Keratinocyte (primary cell): ENCODE data around the gene RAB3D. TPM values are rescaled to one million over a fixed set of nuclear protein-coding genes. Genes with fewer than 3 reads are reported as not detected.
"Not testable (repeated sequence)": the region's sequence is repeated elsewhere in the genome, so short reads cannot be mapped to it uniquely, and the experiment has no call there.

Experiments
- DNase-seq: peaks from one replicate; pipeline ENCODE4 v3.0.0-alpha.2; 2011; ENCODE audit warnings: low read depth, missing footprints, low spot score
- FAIRE-seq: peaks from 2 replicates; lab custom pipeline; 2011; peaks lifted over from hg19 to GRCh38; lab: Jason Lieb, UNC
- H2AFZ ChIP-seq: 2 replicates; pipeline ENCODE4 v1.6.0; 2012; ENCODE audit warnings: low read length, control low read depth, inconsistent platforms; ENCODE audit not compliant: control insufficient read depth
- H3K27ac ChIP-seq: 2 replicates; pipeline ENCODE4 v1.5.1; 2011; ENCODE audit warnings: low read length; ENCODE audit not compliant: control insufficient read depth, insufficient read depth
- H3K27me3 ChIP-seq: 3 replicates; pipeline ENCODE4 v1.6.0; 2011; ENCODE audit warnings: low read length; ENCODE audit not compliant: control insufficient read depth, insufficient read depth; ENCODE audit errors: extremely low read depth
- H3K36me3 ChIP-seq, 2 experiments: 2 replicates in 1 of 2; 3 replicates in 1 of 2; pipeline ENCODE4 v1.5.1; 2011; ENCODE audit warnings: low read length in 2 of 2, mild to moderate bottlenecking in 1 of 2; ENCODE audit not compliant: control insufficient read depth in 2 of 2, insufficient read depth in 2 of 2; ENCODE audit errors: extremely low read depth in 1 of 2
- H3K4me1 ChIP-seq: 3 replicates; pipeline ENCODE4 v1.5.1; 2011; ENCODE audit warnings: low read length; ENCODE audit not compliant: control insufficient read depth, insufficient read depth; ENCODE audit errors: extremely low read depth
- H3K4me2 ChIP-seq: 3 replicates; pipeline ENCODE4 v1.6.0; 2011; ENCODE audit warnings: low read depth, low read length; ENCODE audit not compliant: control insufficient read depth, insufficient read depth; ENCODE audit errors: extremely low read depth
- H3K4me3 ChIP-seq, 3 experiments: fragments of 200-600 bp in 1 of 3; sonication (generic) in 1 of 3; 2 replicates in 2 of 3; 3 replicates in 1 of 3; pipeline ENCODE4 v1.5.1; 2011 to 2016; ENCODE audit warnings: low read length in 3 of 3, mild to moderate bottlenecking in 3 of 3, control low read depth in 2 of 3, inconsistent platforms in 1 of 3, low read depth in 1 of 3, mixed read lengths in 1 of 3, mixed run types in 1 of 3, moderate library complexity in 1 of 3; ENCODE audit not compliant: control insufficient read depth in 2 of 3, insufficient read depth in 2 of 3; ENCODE audit errors: extremely low read depth in 1 of 3
- H3K79me2 ChIP-seq: 2 replicates; pipeline ENCODE4 v1.6.0; 2012; ENCODE audit warnings: low read length; ENCODE audit not compliant: control insufficient read depth, insufficient read depth
- H3K9ac ChIP-seq: 3 replicates; pipeline ENCODE4 v1.6.0; 2011; ENCODE audit warnings: low read length; ENCODE audit not compliant: control insufficient read depth, insufficient read depth; ENCODE audit errors: extremely low read depth
- H3K9me1 ChIP-seq: 3 replicates; pipeline ENCODE4 v1.6.0; 2011; ENCODE audit warnings: low read length; ENCODE audit not compliant: control insufficient read depth, insufficient read depth; ENCODE audit errors: extremely low read depth
- H3K9me3 ChIP-seq: 2 replicates; pipeline ENCODE4 v1.5.1; 2012; ENCODE audit warnings: low read depth, low read length; ENCODE audit not compliant: control insufficient read depth
- H4K20me1 ChIP-seq: 3 replicates; pipeline ENCODE4 v1.6.0; 2011; ENCODE audit warnings: low read length; ENCODE audit not compliant: control insufficient read depth, insufficient read depth; ENCODE audit errors: extremely low read depth
- CTCF ChIP-seq, 3 experiments: IDR thresholded peaks in 1 of 3; conservative IDR thresholded peaks in 1 of 3; optimal IDR thresholded peaks in 1 of 3; 2 replicates in 2 of 3; 3 replicates in 1 of 3; pipeline versions ENCODE3 to v1.5.1; 2011; ENCODE audit warnings: low read length in 3 of 3, mild to moderate bottlenecking in 3 of 3, moderate library complexity in 2 of 3, control low read depth in 1 of 3, inconsistent platforms in 1 of 3; ENCODE audit not compliant: insufficient read depth in 2 of 3; ENCODE audit errors: extremely low read depth in 1 of 3
- EZH2 ChIP-seq: IDR thresholded peaks from one replicate; pipeline ENCODE4 v1.6.1; 2012; ENCODE audit warnings: inconsistent platforms, mild to moderate bottlenecking, low read length, moderate library complexity
- dilution Hi-C: fragments of 300-500 bp; cut with MboI; formaldehyde crosslinking; loops from one replicate; pipeline ENCODE4 v1.7.0; 2020; ENCODE audit warnings: low sequenced_read_pairs; ENCODE audit not compliant: extremely low pct_ligation_motif_present
- polyA plus RNA-seq, 5 experiments: library from polyadenylated mRNA; depleted of rRNA in 3 of 5; stranded (reverse) in 3 of 5; stranded (forward) in 1 of 5; unstranded in 1 of 5; fragments of >200 nt; gene quantifications; 1 replicate in 1 of 5; 2 replicates in 3 of 5; 3 replicates in 1 of 5; pipeline versions ENCODE4 v1.2.1 to v1.2.3, GENCODE V29; 2011 to 2012; ENCODE audit warnings: missing spikeins in 2 of 5, low read depth in 1 of 5, low replicate concordance in 1 of 5

Gene RAB3D
- polyA plus RNA-seq, 1 donor (not counting 4 experiments of a cell fraction or from before 2014, with no cell fraction given): 63.1 TPM

- peaks cover 24% of the 10 kb centered on the region for H3K4me1 ChIP-seq
- TF ChIP-seq CTCF (optimal IDR thresholded peaks at IDR 0.05 in 1 of 3, IDR thresholded peaks at IDR 0.05 in 1 of 3, conservative IDR thresholded peaks at IDR 0.05 in 1 of 3; ENCODE audit: extremely low read depth in 1 of 3, insufficient read depth in 2 of 3, low read length in 3 of 3) (peak; percentile 44 to 52 (median 52)), EZH2 (no peak)
- no peaks in the 10 kb centered on the region for H3K9me3 ChIP-seq
- H3K4me2 ChIP-seq: no peak overlapping the region
- H3K27ac ChIP-seq: no peak overlapping the region
- no peak for FAIRE-seq
- DNase-seq: no peak
- H3K79me2 ChIP-seq: no peaks in the 10 kb centered on the region
- peaks cover 5% of the 10 kb centered on the region for H3K9me1 ChIP-seq
- H4K20me1 ChIP-seq: no peaks in the 10 kb centered on the region
- H3K4me3 ChIP-seq: no peak overlapping the region
- no peak overlapping the region for H3K9ac ChIP-seq
- no peak overlapping the region for H2AFZ ChIP-seq
- dilution Hi-C loops: no loop called here
- peaks cover 1 to 8% of the 10 kb centered on the region in 2 experiments for H3K36me3 ChIP-seq
- no peaks in the 10 kb centered on the region for H3K27me3 ChIP-seq
These were observed 18.0 kb downstream of the RAB3D start for GRCh38 chr19:11321191-11322126.

- H3K9me1 ChIP-seq, H3K27me3 ChIP-seq, H3K36me3 ChIP-seq, H4K20me1 ChIP-seq, DNase-seq, H3K4me3 ChIP-seq, FAIRE-seq, H2AFZ ChIP-seq, H3K4me2 ChIP-seq, H3K79me2 ChIP-seq, H3K9ac ChIP-seq, H3K27ac ChIP-seq, dilution Hi-C loops, H3K9me3 ChIP-seq: not testable (repeated sequence)
- H3K4me1 ChIP-seq: peaks cover 24% of the 10 kb centered on the region
These were observed 19.0 kb downstream of the RAB3D start for GRCh38 chr19:11320278-11320995.
